Mesothelial cell of epicardium (in vitro differentiated cells): ENCODE results near the gene NBDY. TPM values are rescaled to one million over a fixed set of nuclear protein-coding genes. Genes with fewer than 3 reads are reported as not detected.

Experiments
- DNase-seq, 2 experiments: peaks; one replicate each; pipeline ENCODE4 v3.0.0; 2021; ENCODE audit warnings: low spot score in 2 of 2; ENCODE audit not compliant: unreplicated experiment in 2 of 2
- H3K27ac Mint-ChIP-seq: 2 replicates; pipeline ENCODE4 v1.8.0; 2021; ENCODE audit warnings: mixed read lengths
- H3K27me3 Mint-ChIP-seq: 2 replicates; pipeline ENCODE4 v1.8.0; 2021; ENCODE audit warnings: low read depth, mixed read lengths
- H3K36me3 Mint-ChIP-seq: 2 replicates; pipeline ENCODE4 v1.8.0; 2021; ENCODE audit warnings: mixed read lengths
- H3K4me1 Mint-ChIP-seq: 2 replicates; pipeline ENCODE4 v1.8.0; 2021; ENCODE audit warnings: mixed read lengths
- H3K4me3 Mint-ChIP-seq: 2 replicates; pipeline ENCODE4 v1.8.0; 2021; ENCODE audit warnings: mild to moderate bottlenecking, moderate library complexity, mixed read lengths
- H3K9me3 Mint-ChIP-seq: 2 replicates; pipeline ENCODE4 v1.8.0; 2021; ENCODE audit warnings: mixed read lengths
- total RNA-seq: library from RNA; stranded (reverse); gene quantifications from 3 replicates; pipeline ENCODE4 v1.2.1, GENCODE V29; 2021
- TF ChIP-seq, protein P1 (sequence below): fragments of 200-600 bp; sonication (generic); IDR thresholded peaks from one replicate; pipeline ENCODE4 v1.5.0; 2021; ENCODE audit warnings: antibody characterized with exemption; ENCODE audit not compliant: unreplicated experiment

Gene NBDY
- total RNA-seq, 1 donor from 2014 or later = 48.4 TPM

DNA sequence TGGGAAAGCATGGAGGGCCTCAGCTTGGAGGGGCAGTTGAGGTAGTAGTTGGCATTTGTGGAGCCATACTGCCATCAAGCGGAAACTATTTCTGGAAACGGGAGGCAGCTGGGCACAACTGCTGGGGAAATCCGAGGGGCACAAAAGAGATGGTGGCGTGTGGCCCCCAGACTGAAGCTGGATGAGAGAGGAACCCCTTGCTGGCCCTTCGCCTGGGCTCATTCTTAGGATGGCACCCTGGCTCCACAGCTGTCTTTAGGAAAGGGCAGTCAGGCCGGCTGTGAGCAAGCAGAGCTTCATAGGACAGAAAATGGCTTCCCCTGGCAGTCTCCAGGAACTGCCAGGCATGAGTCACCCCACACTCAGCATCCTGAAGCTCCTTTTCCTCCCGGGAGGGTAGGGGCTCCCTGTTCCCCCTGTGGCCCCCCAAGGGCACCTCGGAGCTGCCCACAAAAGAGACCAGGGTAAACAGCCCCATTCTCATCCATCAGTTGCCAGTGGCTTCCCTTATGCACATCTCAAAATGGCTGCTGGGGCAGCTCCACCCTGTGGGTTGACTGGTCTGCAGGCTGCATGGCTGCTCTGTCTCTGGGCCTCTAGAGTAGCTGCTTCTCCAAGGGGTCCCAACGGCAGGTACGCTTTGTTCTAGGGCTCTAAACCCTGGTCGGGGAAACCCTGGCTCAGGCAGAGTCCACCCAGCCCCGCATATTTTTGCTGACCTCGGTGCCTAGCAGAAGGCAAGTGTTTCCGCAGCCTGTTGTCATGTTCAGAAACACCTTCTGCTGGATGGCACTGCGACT, 64.7 kb downstream of the NBDY start:
- Mint-ChIP-seq H3K9me3 (peaks cover 14% of the 10 kb centered on the region), H3K4me1 (no peaks in the 10 kb centered on the region), H3K36me3 (peaks cover 6% of the 10 kb centered on the region), H3K27ac (no peak overlapping the region), H3K4me3 (no peak overlapping the region), H3K27me3 (no peaks in the 10 kb centered on the region)
- peak in 1 of 2 experiments; percentile 20 for DNase-seq
- TF ChIP-seq, protein P1, sequence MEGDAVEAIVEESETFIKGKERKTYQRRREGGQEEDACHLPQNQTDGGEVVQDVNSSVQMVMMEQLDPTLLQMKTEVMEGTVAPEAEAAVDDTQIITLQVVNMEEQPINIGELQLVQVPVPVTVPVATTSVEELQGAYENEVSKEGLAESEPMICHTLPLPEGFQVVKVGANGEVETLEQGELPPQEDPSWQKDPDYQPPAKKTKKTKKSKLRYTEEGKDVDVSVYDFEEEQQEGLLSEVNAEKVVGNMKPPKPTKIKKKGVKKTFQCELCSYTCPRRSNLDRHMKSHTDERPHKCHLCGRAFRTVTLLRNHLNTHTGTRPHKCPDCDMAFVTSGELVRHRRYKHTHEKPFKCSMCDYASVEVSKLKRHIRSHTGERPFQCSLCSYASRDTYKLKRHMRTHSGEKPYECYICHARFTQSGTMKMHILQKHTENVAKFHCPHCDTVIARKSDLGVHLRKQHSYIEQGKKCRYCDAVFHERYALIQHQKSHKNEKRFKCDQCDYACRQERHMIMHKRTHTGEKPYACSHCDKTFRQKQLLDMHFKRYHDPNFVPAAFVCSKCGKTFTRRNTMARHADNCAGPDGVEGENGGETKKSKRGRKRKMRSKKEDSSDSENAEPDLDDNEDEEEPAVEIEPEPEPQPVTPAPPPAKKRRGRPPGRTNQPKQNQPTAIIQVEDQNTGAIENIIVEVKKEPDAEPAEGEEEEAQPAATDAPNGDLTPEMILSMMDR = no peak

DNA sequence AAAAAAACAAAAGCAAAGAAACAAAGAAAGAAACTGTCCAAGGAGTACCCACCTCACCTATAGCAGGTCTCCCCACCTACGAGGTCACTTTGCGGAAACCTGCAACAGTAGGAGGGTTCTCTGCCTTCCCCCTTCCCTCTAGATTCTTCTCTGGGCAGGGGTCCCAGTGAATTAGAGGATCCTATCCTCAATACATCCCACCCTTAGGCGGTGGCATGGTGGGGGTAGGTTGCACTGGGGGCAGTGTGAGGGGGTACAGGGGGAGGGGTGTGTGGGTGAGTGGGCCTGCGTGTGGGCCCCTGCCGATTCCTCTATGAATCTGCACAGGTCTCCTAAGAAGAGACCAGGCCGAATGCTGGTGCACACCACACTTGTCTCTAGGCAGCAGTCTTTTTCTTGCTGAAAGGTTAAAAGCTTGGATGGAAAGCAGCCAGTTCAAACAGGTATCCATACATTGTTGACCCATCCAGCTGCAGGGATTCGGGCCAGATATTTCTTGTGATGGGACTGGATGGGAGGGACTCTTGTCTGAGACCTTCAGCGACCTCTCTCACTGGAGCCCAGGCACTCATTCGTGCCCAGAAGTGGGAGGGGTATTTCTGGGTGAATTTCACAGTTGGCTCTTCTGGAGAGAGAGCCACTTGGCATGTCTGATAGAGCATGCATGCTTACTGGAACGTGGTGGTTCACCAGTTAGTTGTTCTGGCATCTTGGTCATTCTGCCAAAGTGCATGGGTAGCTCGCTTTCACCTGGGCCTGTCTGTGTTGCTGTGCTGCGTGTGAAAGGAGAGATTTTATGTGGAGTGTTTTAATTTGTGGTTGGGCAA, 65.6 kb downstream of the NBDY start:
- peaks cover under 1% of the 10 kb centered on the region for H3K4me1 Mint-ChIP-seq
- H3K27me3 Mint-ChIP-seq = no peaks in the 10 kb centered on the region
- H3K9me3 Mint-ChIP-seq = peaks cover 14% of the 10 kb centered on the region

GRCh38 chrX:56795309-56795868, 66.3 kb downstream of the NBDY start:
- H3K27ac Mint-ChIP-seq = no peak overlapping the region
- H3K9me3 Mint-ChIP-seq = peaks cover 9% of the 10 kb centered on the region
- DNase-seq = no peak
- H3K36me3 Mint-ChIP-seq = peaks cover 6% of the 10 kb centered on the region
- no peak overlapping the region for H3K4me3 Mint-ChIP-seq
- peaks cover 2% of the 10 kb centered on the region for H3K4me1 Mint-ChIP-seq
- TF ChIP-seq, protein P1 = no peak
- no peaks in the 10 kb centered on the region for H3K27me3 Mint-ChIP-seq

More for the DNA sequence above, 65.6 kb downstream of the NBDY start:
- Mint-ChIP-seq H3K27ac (no peak overlapping the region), H3K4me3 (no peak overlapping the region), H3K36me3 (peaks cover 6% of the 10 kb centered on the region)
- peak in 1 of 2 experiments; percentile 26 for DNase-seq
- TF ChIP-seq, protein P1 = no peak

DNA sequence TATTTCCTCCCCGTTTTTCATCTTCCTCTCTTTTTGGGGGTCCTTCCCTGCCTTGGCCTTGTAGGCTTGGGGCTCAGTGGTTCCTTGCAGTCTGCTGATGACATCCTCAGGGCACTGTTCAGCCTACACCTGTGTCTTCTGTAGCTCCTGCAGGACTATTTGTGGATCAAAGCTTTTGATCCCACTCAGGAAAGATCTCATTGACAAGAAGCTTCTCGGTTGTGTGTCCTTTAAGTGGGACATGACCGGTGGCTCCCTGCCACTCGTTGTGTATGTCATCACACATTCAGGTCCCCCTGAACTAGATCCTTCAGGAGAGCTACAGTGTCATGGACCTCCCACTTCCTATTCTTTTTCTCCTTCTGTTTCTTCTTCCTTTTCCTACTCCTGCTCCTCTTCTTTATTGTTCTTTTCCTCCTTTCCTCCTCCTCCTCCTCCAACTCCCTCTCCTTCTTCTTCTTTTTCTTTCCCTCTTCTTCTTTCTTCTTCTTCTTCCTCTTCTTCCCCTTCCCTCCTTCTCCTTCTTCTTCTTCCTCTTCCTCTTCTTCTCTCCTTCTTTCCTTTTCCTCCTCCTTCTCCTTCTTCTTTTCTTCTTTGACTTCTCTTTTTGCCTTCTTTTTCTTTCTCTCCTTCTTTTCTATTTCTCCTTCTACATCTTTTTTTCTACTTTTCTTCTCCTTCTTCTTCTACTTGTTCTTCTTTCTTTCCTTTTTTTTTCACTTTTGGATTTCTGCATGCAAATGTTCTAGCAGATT, 67.8 kb downstream of the NBDY start:
- peak in 1 of 2 experiments; percentile 5 for DNase-seq
- Mint-ChIP-seq H3K4me3 (no peak overlapping the region), H3K9me3 (peaks cover 7% of the 10 kb centered on the region), H3K27me3 (no peaks in the 10 kb centered on the region), H3K4me1 (peaks cover 4% of the 10 kb centered on the region), H3K36me3 (peaks cover 4% of the 10 kb centered on the region), H3K27ac (no peak overlapping the region)
- TF ChIP-seq, protein P1 = no peak
